NCI-H526 (cell line): Measurements from ENCODE around the gene CERS6.
"Not testable (repeated sequence)": the region's sequence is repeated elsewhere in the genome, so short reads cannot be mapped to it uniquely, and the experiment has no call there.

Source experiments
- DNase-seq, 2 experiments: peaks; one replicate each; lab custom pipeline; 2025; lab: John Stamatoyannopoulos, UW

The CERS6 gene

GRCh38 chr2:168468354-168468753 lies 12.3 kb downstream of the CERS6 start:
- DNase-seq = no peak

- DNase-seq = no peak
Measured at GRCh38 chr2:168469281-168469988, 13.4 kb downstream of the CERS6 start.

DNA sequence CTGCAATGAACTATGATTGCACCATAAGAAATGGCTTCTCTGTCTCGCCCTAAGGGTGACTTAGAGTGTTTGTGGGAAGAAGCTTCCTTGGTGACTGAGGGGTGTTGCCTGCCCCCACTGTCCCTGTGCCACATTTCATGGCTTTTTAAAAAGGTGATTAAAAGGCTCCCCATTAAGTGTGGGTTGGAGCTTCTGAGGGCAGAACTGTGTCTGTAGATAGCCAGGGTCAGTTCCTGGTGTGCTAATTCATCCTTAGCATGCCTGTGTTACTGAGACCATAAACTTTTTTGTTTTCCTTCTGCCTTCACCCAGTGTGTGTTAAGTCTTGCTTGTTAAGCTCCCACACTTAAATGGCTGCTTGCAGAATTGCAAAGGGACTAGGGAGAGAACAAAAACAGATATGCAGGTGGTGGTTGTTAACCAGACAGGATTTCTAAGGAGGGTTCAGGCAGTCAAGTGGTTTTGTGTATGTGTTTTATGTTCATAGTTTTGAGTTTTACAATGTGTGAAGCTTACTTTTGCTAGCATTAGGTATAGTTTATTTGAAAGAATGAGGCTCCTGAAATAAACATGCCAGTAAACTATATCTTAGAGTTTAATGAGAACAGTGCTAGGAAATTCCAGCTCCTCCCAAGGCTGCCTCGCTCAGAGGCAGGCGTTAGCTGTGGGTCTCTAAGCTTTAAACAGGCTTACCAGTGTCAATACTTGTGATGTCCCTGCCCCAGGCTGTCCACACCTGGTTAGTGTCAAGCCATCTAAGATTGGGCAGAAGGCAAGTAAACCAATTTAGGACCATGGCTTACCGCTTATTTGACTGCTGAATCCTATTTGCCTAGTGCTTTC lies 14.5 kb downstream of the CERS6 start:
- DNase-seq = peak in 1 of 2 experiments; percentile 39

DNA sequence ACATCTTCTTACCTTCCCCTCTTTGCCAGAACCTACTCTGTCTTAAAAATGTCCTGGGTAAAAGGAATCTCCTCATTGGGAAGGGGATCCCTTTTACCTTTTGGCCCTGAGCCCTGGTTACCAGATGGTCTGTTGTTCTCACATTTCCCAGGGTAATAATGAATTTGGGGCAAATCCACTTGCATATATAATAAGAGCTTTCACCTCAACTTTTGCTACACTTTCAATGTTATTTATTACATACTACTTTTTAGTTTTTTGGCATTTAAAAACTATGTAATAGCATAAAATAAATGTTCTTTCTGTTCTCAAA lies 15.0 kb downstream of the CERS6 start:
- no peak for DNase-seq

DNA sequence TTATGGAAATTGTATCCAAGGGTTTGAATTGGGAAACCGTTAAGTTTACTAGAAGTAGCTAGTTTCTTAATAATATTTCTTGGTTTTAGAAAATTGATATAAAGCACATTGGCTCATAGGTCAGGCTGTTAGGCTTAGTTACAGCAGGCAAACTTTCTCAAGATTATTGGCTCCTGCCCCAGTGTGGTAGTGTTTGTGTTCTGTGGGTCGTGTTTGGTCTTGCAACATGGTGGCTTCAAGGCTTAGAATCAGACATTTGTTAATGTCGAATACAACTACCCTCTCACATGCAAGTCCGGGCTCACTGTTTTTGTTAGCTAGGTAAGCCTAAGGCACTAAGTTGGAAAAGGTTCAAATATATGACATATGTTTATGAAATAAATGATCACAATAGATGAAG lies 19.6 kb downstream of the CERS6 start:
- no peak for DNase-seq

- DNase-seq = no peak
Measured at GRCh38 chr2:168478206-168478605, 22.1 kb downstream of the CERS6 start.

- no peak for DNase-seq
Measured at GRCh38 chr2:168480356-168480755, 24.3 kb downstream of the CERS6 start.

DNA sequence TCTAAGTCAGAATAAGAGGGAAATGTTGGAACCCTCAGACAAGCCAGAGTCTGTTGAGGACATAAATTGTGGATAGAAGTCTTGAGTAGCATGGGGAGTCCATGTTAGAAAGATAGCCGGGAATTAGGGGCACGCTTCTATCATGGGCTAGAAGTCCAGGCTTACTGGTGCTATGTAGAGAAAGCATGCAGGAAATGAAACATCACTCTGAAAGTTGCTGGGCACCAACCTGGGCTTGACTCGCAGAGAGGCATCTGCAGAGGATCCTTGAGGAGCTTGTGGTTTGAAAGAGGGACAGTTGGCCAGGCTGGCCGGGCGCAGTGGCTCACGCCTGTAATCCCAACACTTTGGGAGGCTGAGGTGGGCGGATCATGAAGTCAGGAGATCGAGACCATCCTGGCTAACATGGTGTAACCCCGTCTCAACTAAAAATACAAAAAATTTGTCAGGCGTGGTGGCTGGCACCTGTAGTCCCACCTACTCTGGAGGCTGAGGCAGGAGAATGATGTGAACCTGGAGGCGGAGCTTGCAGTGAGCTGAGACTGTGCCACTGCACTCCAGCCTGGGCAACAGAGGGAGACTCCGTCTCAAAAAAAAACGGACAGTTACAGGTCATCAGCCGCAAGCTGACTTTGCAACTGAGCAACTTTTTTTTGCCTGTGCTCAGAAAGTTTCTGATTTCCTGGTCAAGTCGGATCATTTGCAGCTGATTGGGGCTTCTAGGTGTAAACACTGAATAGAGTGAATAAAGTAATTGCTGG lies 24.9 kb downstream of the CERS6 start:
- DNase-seq = no peak

DNA sequence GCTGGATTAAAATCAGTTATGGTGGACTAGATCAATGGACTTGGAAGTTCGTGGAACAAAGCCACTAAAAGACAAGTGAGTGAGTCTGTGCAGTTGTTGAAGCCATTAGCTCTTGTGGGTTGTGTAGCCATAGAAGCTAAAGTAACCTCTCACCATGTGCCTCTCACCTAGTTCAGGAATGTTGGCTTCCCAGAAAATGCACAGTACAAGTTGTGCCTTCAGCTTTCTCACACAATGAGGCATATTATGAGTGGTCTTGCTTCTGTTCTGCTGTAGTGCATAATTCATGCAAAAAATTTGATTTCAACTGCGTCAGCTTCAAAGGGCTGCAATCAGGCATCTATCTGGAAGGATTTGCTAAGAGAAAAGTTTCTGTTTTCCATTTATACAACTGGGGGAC lies 26.2 kb downstream of the CERS6 start:
- no peak for DNase-seq

- no peak for DNase-seq
Measured at GRCh38 chr2:168482952-168483831, 27.1 kb downstream of the CERS6 start.

- no peak for DNase-seq
Measured at GRCh38 chr2:168486477-168486876, 30.4 kb downstream of the CERS6 start.

GRCh38 chr2:168490015-168490874 lies 34.2 kb downstream of the CERS6 start:
- no peak for DNase-seq

- no peak for DNase-seq
Measured at GRCh38 chr2:168490946-168491605, 35.0 kb downstream of the CERS6 start.

- DNase-seq = not testable (repeated sequence)
Measured at GRCh38 chr2:168491728-168492127, 35.7 kb downstream of the CERS6 start.

DNA sequence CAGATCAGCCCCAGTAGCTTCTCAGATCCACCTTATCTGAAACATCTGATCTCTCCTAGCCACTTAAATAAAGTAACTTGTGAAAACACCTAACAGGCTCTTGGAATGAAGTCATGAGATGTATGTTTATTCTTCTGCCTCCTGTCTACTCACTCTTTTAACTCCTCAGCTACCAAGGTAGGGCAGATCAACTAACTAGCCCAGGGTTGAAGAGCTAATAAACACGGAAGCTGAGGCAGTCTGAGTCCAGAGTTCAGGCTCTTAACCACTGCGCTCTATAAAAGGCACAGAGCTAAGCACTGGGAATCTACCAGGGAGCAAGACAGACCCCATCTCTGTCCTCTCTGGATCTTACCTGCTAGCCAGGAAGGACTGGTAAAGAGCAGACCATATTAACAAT lies 37.1 kb downstream of the CERS6 start:
- DNase-seq = not testable (repeated sequence)

- DNase-seq = no peak
Measured at GRCh38 chr2:168494190-168494711, 38.2 kb downstream of the CERS6 start.

- DNase-seq = no peak
Measured at GRCh38 chr2:168495524-168495923, 39.5 kb downstream of the CERS6 start.

GRCh38 chr2:168496906-168497305 lies 40.8 kb downstream of the CERS6 start:
- DNase-seq = no peak

GRCh38 chr2:168499500-168499899 lies 43.4 kb downstream of the CERS6 start:
- DNase-seq = no peak

DNA sequence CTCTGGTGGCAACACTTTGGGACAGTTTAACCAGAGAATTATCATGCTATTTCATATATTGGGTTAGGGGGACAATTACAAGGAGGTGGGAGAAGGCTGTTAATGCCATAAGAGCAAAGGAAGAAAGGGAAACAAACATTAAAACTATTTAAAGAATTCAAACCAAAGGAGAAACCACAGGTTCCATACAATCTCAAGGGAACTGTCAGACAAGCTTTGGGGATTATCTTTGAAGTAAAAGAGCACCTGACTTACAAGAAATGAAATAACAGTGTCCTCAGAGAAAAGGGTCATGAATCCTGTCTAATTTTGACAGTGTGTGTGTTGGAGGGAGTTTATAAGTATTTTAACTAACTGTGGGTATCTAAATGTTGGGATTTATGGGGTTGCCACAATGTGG lies 44.4 kb downstream of the CERS6 start:
- no peak for DNase-seq
